Esophagus muscularis mucosa (tissue), 4 donors: ENCODE data around the gene FUT9. TPM values are rescaled to one million over a fixed set of nuclear protein-coding genes. Genes with fewer than 3 reads are reported as not detected.

Experiments used
- DNase-seq: peaks from one replicate; pipeline ENCODE4 v3.0.0-alpha.2; 2017; ENCODE audit errors: extremely low spot score
- H3K27ac ChIP-seq, 4 donors: fragments of 200-600 bp; sonication (generic); replicated peaks in 1 of 4; 1 replicate in 3 of 4; 2 replicates in 1 of 4; pipeline ENCODE4 v1.5.1; 2016 to 2019; ENCODE audit warnings: mild to moderate bottlenecking in 1 of 4
- H3K27me3 ChIP-seq, 4 donors: fragments of 200-600 bp; sonication (generic); one replicate each; pipeline versions ENCODE4 v1.5.1 to v1.6.0; 2016 to 2019
- H3K36me3 ChIP-seq, 4 donors: fragments of 200-600 bp; sonication (generic); one replicate each; pipeline ENCODE4 v1.5.1; 2016 to 2019
- H3K4me1 ChIP-seq, 4 donors: fragments of 200-600 bp; sonication (generic); one replicate each; pipeline ENCODE4 v1.5.1; 2016 to 2019
- H3K4me3 ChIP-seq, 4 donors: fragments of 200-600 bp; sonication (generic); 1 replicate in 2 of 4; 2 replicates in 2 of 4; pipeline ENCODE4 v1.5.1; 2016 to 2019; ENCODE audit warnings: mild to moderate bottlenecking in 4 of 4, moderate library complexity in 1 of 4
- H3K9me3 ChIP-seq, 4 donors: fragments of 200-600 bp; sonication (generic); 1 replicate in 3 of 4; 2 replicates in 1 of 4; pipeline ENCODE4 v1.5.1; 2016 to 2019
- EP300 ChIP-seq: sonication (generic); formaldehyde crosslinking; IDR thresholded peaks from one replicate; pipeline ENCODE4 v1.6.1; 2017; ENCODE audit warnings: antibody characterized with exemption
- POLR2A ChIP-seq: fragments of 450-650 bp; IDR thresholded peaks from one replicate; pipeline ENCODE4 v1.6.1; 2017; ENCODE audit warnings: antibody characterized with exemption, moderate library complexity, mild to moderate bottlenecking, low read depth
- POLR2AphosphoS5 ChIP-seq, 2 donors: sonication (generic); formaldehyde crosslinking; IDR thresholded peaks; one replicate each; pipeline ENCODE4 v1.6.1; 2017; ENCODE audit warnings: antibody characterized with exemption in 2 of 2
- WGBS: methylation state at CpG from one replicate; pipeline ENCODE4 v1.1.5; 2018; 5-methylcytosine and 5-hydroxymethylcytosine counted together
- intact Hi-C: fragments of 100-400 bp; cut with DNase I; formaldehyde crosslinking; loops from one replicate; pipeline ENCODE4 v1.15.1; 2023
- total RNA-seq, 4 donors: library from RNA; depleted of rRNA; stranded (reverse); fragments of >200 nt; gene quantifications; one replicate each; pipeline versions ENCODE4 v1.1.0 to v1.2.1, GENCODE V29; 2016
- TF ChIP-seq, protein P1 (sequence below), 3 experiments: fragments of 200-600 bp in 2 of 3; fragments of 450-650 bp in 1 of 3; sonication (generic) in 2 of 3; IDR thresholded peaks; one replicate each; pipeline ENCODE4 v1.5.1; 2017 to 2019; ENCODE audit warnings: antibody characterized with exemption in 3 of 3, mild to moderate bottlenecking in 2 of 3, moderate library complexity in 1 of 3

Gene FUT9
- total RNA-seq, 4 donors from 2014 or later: not detected

DNA sequence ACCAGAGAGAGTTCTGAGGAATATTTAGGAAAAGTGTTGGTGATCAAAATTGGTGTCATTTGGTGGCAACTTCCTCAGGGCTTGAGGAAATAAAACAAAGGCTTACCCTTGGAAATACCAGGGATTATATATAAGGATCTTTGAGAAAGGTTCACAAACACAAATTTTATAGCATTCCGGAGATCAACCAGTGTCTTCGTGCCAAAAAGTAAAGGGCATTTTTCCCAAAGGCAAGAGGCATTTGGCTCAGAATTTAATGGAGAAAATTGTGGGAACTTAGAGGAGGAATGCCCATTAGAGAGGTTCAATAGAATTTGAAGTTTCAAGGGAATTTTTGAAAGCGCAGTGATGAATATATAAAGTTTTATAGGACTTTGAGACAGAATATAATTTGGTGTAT is 179.5 kb downstream of the FUT9 start:
- WGBS: 91% methylated on average over 3 of the region's 3 CpGs
- H3K36me3 ChIP-seq: no peaks in the 10 kb centered on the region
- no peaks in the 10 kb centered on the region for H3K9me3 ChIP-seq
- H3K4me1 ChIP-seq: no peaks in the 10 kb centered on the region
- H3K27me3 ChIP-seq: no peaks in the 10 kb centered on the region
- H3K27ac ChIP-seq: no peak overlapping the region
- TF ChIP-seq POLR2A (no peak), EP300 (no peak), POLR2AphosphoS5 (IDR thresholded peaks at IDR 0.05) (no peak)
- TF ChIP-seq, protein P1, sequence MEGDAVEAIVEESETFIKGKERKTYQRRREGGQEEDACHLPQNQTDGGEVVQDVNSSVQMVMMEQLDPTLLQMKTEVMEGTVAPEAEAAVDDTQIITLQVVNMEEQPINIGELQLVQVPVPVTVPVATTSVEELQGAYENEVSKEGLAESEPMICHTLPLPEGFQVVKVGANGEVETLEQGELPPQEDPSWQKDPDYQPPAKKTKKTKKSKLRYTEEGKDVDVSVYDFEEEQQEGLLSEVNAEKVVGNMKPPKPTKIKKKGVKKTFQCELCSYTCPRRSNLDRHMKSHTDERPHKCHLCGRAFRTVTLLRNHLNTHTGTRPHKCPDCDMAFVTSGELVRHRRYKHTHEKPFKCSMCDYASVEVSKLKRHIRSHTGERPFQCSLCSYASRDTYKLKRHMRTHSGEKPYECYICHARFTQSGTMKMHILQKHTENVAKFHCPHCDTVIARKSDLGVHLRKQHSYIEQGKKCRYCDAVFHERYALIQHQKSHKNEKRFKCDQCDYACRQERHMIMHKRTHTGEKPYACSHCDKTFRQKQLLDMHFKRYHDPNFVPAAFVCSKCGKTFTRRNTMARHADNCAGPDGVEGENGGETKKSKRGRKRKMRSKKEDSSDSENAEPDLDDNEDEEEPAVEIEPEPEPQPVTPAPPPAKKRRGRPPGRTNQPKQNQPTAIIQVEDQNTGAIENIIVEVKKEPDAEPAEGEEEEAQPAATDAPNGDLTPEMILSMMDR (IDR thresholded peaks at IDR 0.05): no peak
- H3K4me3 ChIP-seq: no peak overlapping the region
- intact Hi-C loops: no loop called here
- no peak for DNase-seq

DNA sequence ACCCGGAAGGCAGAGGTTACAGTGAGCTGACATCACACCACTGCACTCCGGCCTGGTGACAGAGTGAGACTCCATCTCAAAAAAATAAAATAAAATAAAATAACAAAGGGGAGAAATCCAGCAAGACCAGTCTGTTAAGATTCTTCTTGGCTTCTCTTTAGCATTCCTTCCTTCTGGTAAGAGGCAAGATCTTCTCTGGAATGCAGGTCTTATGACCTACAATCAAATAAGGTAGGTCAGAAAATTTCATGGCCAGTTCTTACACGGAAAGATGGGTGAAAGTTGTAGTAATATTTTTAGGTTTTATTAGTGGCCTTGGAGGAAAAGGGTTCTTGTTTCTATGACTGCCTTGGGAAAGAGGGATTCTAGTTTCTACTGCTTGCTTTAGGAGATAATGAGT is 180.9 kb downstream of the FUT9 start:
- H3K27me3 ChIP-seq: no peaks in the 10 kb centered on the region
- 47% methylated on average over 3 of the region's 3 CpGs for whole genome bisulfite sequencing

DNA sequence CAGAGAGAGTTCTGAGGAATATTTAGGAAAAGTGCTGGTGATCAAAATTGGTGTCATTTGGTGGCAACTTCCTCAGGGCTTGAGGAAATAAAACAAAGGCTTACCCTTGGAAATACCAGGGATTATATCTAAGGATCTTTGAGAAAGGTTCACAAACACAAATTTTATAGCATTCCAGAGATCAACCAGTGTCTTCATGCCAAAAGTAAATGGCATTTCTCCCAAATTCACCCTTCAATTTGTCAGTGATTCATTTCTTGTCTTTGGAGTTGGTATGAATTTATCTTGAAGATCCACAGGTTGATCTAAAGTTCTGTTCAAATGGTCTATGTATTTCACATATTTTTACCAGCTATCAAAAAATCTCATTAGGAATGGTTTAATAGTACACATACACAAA is 181.5 kb downstream of the FUT9 start:
- no peak for DNase-seq
- Histone ChIP-seq H3K36me3 (no peaks in the 10 kb centered on the region), H3K9me3 (no peaks in the 10 kb centered on the region), H3K4me1 (no peaks in the 10 kb centered on the region), H3K27ac (no peak overlapping the region), H3K27me3 (no peaks in the 10 kb centered on the region), H3K4me3 (no peak overlapping the region)
- intact Hi-C loops: no loop called here
- TF ChIP-seq POLR2AphosphoS5 (IDR thresholded peaks at IDR 0.05) (no peak), EP300 (no peak), POLR2A (no peak)
- TF ChIP-seq, protein P1 (IDR thresholded peaks at IDR 0.05): no peak

More for the DNA sequence above, 180.9 kb downstream of the FUT9 start:
- no peak overlapping the region for H3K27ac ChIP-seq
- TF ChIP-seq POLR2A: no peak
- no peak for TF ChIP-seq EP300
- TF ChIP-seq POLR2AphosphoS5 (IDR thresholded peaks at IDR 0.05): no peak
- TF ChIP-seq, protein P1 (IDR thresholded peaks at IDR 0.05): no peak
- no peak overlapping the region for H3K4me3 ChIP-seq
- no peaks in the 10 kb centered on the region for H3K9me3 ChIP-seq
- H3K4me1 ChIP-seq: no peaks in the 10 kb centered on the region
- intact Hi-C loops: no loop called here
- no peak for DNase-seq
- H3K36me3 ChIP-seq: no peaks in the 10 kb centered on the region

DNA sequence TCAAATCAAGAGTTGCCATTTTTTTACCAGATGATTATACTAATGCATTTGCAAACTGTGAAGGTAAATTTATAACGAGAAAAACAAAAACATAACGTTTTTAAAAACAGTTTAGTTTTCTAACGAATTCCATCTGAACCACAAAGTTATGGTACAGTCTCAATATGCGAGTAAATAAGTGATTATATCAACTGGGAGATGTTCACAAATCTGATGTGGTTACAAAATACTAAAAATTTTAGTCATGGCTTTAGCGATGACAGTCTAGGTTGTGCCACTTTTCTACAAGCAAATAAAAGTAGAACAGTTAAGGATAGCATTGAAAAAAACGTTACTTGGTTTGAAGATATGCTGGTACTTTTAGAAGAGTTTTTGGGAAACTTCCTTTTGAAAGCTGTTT is 186.8 kb downstream of the FUT9 start:
- intact Hi-C loops: no loop called here
- no peak for DNase-seq
- Histone ChIP-seq H3K9me3 (no peaks in the 10 kb centered on the region), H3K27me3 (no peaks in the 10 kb centered on the region), H3K27ac (no peak overlapping the region), H3K36me3 (no peaks in the 10 kb centered on the region), H3K4me1 (no peaks in the 10 kb centered on the region), H3K4me3 (no peak overlapping the region)
- TF ChIP-seq, protein P1 (IDR thresholded peaks at IDR 0.05): no peak
- TF ChIP-seq POLR2A: no peak
- no peak for TF ChIP-seq EP300
- no peak for TF ChIP-seq POLR2AphosphoS5 (IDR thresholded peaks at IDR 0.05)
- 79% methylated on average over 6 of the region's 6 CpGs for WGBS

DNA sequence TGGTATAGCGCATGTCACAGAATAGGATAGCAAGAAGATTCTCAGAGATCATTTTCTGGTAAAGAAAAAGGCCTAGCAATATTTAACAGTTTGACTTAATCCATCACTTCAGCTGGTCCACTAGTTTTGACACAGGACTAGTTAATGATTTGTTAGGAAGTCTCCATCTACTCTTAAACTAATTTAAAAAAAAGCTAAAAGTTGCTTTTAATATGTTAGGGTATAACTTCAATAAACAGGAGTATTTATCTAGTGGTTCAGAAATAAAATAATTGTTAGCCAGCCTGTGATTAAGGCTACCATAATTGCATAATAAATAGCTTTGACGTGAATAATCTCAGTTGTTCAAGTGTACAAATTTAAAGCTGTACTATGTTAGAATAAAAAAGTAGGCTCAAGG is 195.6 kb downstream of the FUT9 start:
- Histone ChIP-seq H3K27me3 (no peaks in the 10 kb centered on the region), H3K4me3 (no peak overlapping the region), H3K9me3 (no peaks in the 10 kb centered on the region), H3K4me1 (no peaks in the 10 kb centered on the region), H3K36me3 (no peaks in the 10 kb centered on the region), H3K27ac (no peak overlapping the region)
- intact Hi-C loops: no loop called here
- TF ChIP-seq EP300: no peak
- 83% methylated on average over 2 of the region's 2 CpGs for WGBS
- no peak for DNase-seq
